ENCODE results near the gene ADAM11.
A peak's percentile ranks its signal among the peaks of the same experiment; 100 is the strongest.
"Not testable (repeated sequence)": the region's sequence is repeated elsewhere in the genome, so short reads cannot be mapped to it uniquely, and the experiment has no call there.

Gene ADAM11

DNA sequence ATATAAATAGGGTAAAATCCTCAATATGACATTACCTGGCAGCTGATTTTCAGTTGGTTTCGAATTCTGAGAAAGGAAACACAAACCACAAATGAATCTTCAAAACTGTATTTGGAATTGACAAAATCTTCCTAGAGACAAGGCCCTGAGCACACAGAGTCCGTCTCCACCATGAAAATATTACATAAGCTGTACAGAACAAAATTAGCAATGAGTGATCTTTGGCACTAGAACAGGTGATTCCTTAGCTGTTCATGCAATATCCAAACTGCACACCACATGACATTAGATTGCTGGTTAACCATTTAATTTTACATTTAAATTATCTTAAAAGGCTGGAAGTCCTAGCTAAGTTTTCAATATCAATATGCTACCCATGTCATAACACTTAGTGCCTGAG, 39.6 kb downstream of the ADAM11 start:
- DNase-seq: no peak

DNA sequence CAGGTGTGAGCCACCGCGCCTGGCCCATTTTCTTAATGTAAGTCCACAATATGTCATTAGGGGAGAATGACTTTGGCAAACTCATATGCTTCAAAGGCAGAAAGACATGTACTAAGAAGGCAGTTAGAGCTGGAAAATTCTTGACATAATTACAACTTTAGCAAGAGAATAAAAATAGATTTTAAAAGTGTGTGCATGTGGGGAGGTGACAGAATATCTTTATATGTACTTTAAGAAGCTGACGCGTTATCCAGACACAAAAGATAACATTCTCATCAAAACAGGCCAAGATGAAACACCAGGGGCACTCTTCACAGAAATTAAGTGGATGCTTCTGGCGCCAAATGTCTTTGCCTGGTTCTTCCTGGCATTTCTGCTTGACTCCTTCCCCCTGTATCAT, 43.1 kb downstream of the ADAM11 start:
- DNase-seq: no peak

DNA sequence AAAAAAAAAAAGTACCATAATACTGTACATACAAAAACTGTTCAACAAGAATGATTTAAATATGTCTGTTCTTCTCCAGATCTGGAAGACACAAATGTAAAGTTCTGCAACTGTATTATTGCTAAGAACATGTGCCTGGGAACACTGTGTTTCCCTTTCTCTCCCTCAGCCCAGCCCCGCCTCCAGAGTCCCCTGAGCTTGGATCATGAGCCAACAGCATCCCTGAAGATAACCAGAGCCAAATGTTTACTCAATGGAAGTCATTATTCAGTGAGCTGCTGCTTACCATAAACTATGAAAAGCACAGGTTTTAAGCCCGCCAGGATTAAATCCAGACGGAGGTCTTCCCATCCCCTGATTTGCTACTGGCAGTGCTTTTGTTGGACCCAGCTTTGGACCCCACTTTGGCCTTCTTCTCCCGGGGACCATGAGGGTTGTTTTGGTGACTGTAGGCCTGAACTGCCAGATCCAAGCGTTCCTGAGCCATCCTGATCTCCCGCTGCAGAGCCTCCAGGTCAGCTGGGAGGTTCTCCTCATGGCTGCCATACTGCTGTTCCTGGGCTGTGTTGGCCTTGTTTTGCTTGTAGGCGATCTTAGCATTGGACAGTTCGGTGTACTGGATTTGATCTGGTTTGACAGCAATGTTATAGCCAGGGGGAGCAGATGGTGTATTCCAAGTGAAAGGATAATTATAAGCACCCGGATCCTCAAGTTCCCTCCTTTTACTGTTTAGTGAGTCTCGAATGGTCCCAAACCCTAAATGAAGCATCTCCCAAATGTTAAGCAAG, 45.7 kb downstream of the ADAM11 start:
- DNase-seq: no peak

- no peak for DNase-seq
Observed at GRCh38 chr17:44807093-44807816, 48.5 kb downstream of the ADAM11 start.

DNA sequence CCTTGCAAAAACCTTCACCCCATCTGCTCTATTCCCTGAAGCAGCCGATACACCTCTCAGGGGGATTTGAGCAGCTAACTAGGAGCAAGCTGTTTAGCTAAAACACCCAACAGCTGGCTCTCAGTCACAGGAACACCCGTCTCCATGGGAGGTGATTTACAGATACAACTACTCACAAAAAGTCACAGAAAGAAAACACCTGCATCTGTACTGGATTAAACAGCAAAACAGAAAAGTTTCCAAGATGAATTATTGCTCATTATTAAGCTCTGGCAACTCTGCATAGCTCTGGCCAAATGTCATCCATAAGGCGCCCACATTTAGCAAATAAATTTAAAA, 49.0 kb downstream of the ADAM11 start:
- DNase-seq: no peak

GRCh38 chr17:44808156-44808555, 49.4 kb downstream of the ADAM11 start:
- no peak for DNase-seq

DNA sequence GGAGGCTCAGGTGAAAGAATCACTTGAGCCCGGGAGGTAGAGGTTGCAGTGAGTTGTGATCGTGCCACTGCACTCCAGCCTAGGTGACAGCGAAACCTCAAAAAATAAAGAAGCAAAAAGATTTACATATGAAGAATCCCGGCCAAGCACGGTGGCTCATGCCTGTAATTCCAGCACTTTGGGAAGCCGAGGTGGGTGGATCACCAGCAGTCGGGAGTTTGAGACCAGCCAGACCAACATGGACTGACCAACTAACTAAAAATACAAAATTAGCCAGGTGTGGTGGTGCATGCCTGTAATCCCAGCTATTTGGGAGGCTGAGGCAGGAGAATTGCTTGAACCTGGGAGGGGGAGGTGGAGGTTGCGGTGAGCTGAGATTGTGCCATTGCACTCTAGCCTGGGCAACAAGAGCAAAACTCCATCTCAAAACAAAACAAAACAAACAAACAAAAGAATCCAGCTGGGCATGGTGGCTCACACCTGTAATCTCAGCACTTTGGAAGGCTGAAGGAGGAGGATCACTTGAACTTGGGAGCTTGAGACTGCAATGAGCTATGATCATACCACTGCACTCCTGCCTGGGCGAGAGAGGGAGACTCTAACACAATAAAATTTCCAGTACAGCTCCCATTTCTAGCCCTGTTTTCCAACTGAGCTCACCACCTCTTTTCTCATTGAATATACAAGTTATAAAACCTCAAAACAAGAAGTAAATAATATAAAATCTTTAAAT, 50.0 kb downstream of the ADAM11 start:
- DNase-seq: not testable (repeated sequence)

DNA sequence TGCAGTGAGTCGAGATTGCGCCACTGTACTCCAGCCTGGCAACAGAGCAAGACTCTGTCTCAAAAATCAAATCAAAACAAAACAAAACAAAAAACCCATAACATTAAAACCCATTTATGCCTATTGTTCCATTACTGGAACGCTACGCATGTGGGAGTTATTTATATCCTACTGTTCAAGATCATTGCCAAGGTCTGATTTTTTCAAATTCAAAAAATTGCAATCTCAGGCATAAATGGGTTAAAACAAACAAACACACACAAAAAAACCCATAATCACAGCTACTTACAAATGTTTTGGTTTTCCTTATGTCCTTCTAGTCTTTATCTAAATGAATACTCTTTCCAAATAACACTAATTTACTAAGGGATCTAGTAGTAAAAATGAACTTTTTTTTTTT, 53.5 kb downstream of the ADAM11 start:
- DNase-seq: no peak

DNA sequence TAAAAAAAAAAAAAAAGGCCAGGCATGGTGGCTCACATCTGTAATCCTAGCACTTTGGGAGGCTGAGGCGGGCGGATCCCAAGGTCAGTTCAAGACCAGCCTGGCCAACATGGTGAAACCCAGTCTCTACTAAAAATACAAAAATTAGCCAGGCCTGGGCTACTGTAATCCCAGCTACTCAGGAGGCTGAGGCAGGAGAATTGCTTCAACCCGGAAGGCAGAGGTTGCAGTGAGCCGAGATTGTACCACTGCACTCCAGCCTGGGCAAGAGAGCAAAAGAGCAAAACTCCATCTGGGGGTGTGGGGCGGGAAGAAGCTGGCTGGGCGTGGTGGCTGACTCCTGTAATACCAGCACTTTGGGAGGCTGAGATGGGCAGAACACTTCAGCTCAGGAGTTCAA, 59.7 kb downstream of the ADAM11 start:
- DNase-seq: not testable (repeated sequence)

DNA sequence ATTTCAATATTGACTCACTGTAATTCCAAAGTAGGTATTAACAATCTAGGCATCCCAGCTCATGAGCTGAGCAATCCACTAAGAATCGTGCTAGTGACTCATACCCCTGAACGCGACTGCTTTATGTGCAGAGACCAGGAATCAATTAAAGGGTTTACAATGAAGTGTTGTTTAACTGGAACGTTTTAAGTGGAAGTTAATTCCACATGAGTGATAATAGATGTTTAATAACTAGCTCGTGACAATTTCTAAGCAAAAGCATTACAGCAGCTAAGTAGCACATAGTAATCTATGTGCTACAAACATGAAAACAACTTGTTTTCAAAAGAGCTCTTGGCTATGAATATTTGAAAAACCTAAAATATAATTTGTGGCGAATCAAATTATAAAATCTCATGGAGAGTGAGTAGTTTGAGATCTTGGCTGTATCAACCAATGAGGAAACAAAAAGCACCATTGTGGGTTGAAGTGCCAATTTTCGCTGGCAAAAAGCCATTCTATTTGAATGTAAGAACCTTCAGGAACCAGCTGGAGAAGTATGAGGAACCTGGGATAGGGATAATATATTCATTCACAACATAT, 61.9 kb downstream of the ADAM11 start:
- DNase-seq: no peak

DNA sequence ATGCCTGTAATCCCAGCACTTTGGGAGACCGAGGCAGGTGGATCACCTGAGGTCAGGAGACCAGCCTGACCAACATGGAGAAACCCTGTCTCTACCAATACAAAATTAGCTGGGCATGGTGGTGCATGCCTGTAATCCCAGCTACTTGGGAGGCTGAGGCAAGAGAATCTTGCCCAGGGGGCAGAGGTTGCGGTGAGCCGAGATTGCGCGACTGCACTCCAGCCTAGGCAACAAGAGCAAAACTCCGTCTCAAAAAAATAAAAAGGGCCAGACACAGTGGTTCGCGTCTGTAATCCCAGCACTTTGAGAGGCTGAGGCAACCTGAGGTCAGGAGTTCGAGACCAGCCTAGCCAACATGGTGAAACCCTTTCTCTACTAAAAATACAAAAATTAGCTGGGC, 66.4 kb downstream of the ADAM11 start:
- DNase-seq: not testable (repeated sequence)

DNA sequence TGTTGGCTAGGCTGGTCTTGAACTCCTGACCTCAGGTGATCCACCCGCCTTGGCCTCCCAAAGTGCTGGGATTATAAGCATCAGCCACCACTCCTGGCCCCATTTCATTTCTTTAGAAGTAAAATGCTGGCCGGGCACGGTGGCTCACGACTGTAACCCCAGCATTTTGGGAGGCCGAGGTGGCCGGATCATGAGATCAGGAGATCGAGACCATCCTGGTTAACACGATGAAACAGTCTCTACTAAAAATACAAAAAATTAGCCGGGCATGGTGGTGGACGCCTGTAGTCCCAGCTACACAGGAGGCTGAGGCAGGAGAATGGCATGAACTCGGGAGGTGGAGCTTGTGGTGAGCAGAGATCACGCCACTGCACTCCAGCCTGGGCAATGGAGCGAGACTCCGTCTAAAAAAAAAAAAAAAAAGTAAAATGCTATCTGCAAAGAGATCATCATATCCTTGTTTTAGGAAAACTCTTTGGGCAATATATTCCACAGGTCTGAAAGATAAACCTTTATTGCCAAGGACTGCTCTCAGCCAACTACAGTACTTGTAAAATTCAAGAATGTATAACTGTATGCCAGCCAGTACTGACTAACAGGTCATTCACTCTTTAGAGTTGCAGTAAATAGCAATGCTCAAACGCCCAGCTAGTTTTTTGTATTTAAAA, 67.5 kb downstream of the ADAM11 start:
- DNase-seq: no peak

GRCh38 chr17:44827863-44828262, 69.1 kb downstream of the ADAM11 start:
- no peak for DNase-seq

DNA sequence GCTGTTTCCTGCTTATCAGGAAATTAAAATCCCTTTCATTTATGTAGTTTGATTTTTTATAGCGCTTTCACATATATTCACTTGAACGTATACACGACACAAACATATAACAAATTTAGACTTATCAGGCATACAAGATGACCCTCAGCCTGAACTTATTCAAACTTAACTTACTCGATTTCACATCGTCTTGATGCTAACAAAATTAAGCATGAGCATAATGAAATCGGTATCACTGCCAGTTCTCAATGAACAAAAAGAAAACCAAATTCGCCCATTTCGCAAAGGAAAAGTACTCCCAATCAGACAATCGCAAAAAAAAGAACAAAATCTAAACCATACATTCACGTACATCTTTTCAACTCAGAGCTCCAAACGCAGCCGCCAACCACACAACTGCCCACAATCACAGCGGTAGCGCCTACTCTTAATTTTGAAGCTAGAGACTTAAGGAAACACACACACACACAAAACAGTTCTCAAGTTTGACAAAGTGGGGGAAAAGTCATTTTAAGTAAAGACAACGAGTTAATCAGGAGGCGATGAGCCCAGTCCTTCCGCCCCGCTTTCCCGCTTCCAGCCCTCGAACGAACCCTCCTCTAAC, 70.2 kb downstream of the ADAM11 start:
- peak in 1 of 2 experiments; percentile 23 for DNase-seq

- DNase-seq: peak in 1 of 2 experiments; percentile 35
Observed at GRCh38 chr17:44829523-44830358, 71.0 kb downstream of the ADAM11 start, which contains the start of gene GJC1. Gene GJC1 (minus strand): TSS chr17:44830287. CDS start chr17:44805817, 24,470 bp downstream.

- peak; percentile 13 to 38 for DNase-seq
Observed at GRCh38 chr17:44830359-44831288, 71.8 kb downstream of the ADAM11 start.

GRCh38 chr17:44831371-44831770, 72.6 kb downstream of the ADAM11 start:
- no peak for DNase-seq
